K562 (cell line): Measurements from ENCODE around the gene UBASH3A. TPM values are rescaled to one million over a fixed set of nuclear protein-coding genes. Genes with fewer than 3 reads are reported as not detected.
A peak's percentile ranks its signal among the peaks of the same experiment; 100 is the strongest.

Source experiments
- ATAC-seq: fragments of 200-7000 bp; cut with Tn5 transposase; 3 replicates; pipeline ENCODE4 v1.9.1; 2020; ENCODE audit warnings: moderate library complexity
- BruUV-seq: library from RNA; stranded (reverse); fragments of 400-500 nt; replicated peaks from 2 replicates; lab custom pipeline; 2021; lab: Mats Ljungman, UMichigan
- CTCF ChIA-PET: fragments of 300-600 bp; formaldehyde crosslinking; extraction: SDS; loops from one replicate; lab custom pipeline; 2021; ENCODE audit warnings: low intra/inter-chr PET ratio; lab: Yijun Ruan, JAX
- POLR2A ChIA-PET: fragments of 300-600, 350-650 bp; sonication (Branson Sonifier 250); formaldehyde crosslinking; extraction: SDS; loops from one replicate; lab custom pipeline; 2021; ENCODE audit warnings: antibody characterized with exemption, inconsistent platforms; lab: Yijun Ruan, JAX
- DNase-seq, 4 experiments: peaks; one replicate each; pipeline versions ENCODE4 v3.0.0 to v3.0.0-alpha.2; 2011 to 2018; ENCODE audit warnings: low spot score in 3 of 4, mixed read lengths in 3 of 4; ENCODE audit errors: extremely low read depth in 1 of 4
- FAIRE-seq: peaks from 2 replicates; lab custom pipeline; 2011; peaks lifted over from hg19 to GRCh38; lab: Jason Lieb, UNC
- H2AFZ ChIP-seq: 2 replicates; pipeline ENCODE4 v1.6.0; 2011; ENCODE audit warnings: low read depth, low read length, control low read depth, inconsistent platforms
- H3K27ac ChIP-seq: fragments of 200-600 bp; 3 replicates; pipeline ENCODE4 v1.8.0; 2011; ENCODE audit warnings: low read depth, mild to moderate bottlenecking, control low read depth, inconsistent platforms, low read length, moderate library complexity, mixed read lengths; ENCODE audit errors: extremely low read depth
- H3K27me3 ChIP-seq, 2 experiments: fragments of 300-600 bp in 1 of 2; 2 replicates in 1 of 2; 3 replicates in 1 of 2; pipeline versions ENCODE4 v1.6.0 to v1.8.0; 2011; ENCODE audit warnings: inconsistent platforms in 2 of 2, low read length in 2 of 2, mild to moderate bottlenecking in 1 of 2, mixed read lengths in 1 of 2, moderate library complexity in 1 of 2; ENCODE audit not compliant: control insufficient read depth in 2 of 2, insufficient read depth in 2 of 2
- H3K36me3 ChIP-seq: fragments of 300-600 bp; 3 replicates; pipeline ENCODE4 v1.8.0; 2011; ENCODE audit warnings: mild to moderate bottlenecking, low read length, inconsistent platforms; ENCODE audit not compliant: control insufficient read depth, insufficient read depth
- H3K4me1 ChIP-seq, 2 experiments: fragments of 200-600 bp in 1 of 2; replicated peaks in 1 of 2; 2 replicates in 1 of 2; 3 replicates in 1 of 2; pipeline versions ENCODE4 v1.5.1 to v1.8.0; 2011; ENCODE audit warnings: inconsistent platforms in 2 of 2, low read length in 2 of 2, mild to moderate bottlenecking in 1 of 2, mixed read lengths in 1 of 2, moderate library complexity in 1 of 2; ENCODE audit not compliant: control insufficient read depth in 2 of 2, insufficient read depth in 2 of 2
- H3K4me2 ChIP-seq: 2 replicates; pipeline ENCODE4 v1.6.1; 2011; ENCODE audit warnings: low read length, control low read depth, inconsistent platforms, mixed read lengths; ENCODE audit not compliant: insufficient read depth
- H3K4me3 ChIP-seq: fragments of 200-600 bp; sonication (generic), shearing (Covaris generic); 2 replicates; pipeline ENCODE4 v1.5.1; 2016; ENCODE audit warnings: control low read depth, inconsistent platforms
- H3K79me2 ChIP-seq: fragments of 200-600 bp; 3 replicates; pipeline ENCODE4 v1.8.0; 2011; ENCODE audit warnings: low read length, inconsistent platforms; ENCODE audit not compliant: control insufficient read depth, insufficient read depth
- H3K9ac ChIP-seq, 2 experiments: 2 replicates each; pipeline versions ENCODE4 v1.6.0 to v1.6.1; 2011; ENCODE audit warnings: low read depth in 2 of 2, low read length in 2 of 2, control low read depth in 1 of 2, inconsistent platforms in 1 of 2, mild to moderate bottlenecking in 1 of 2, mixed read lengths in 1 of 2; ENCODE audit not compliant: insufficient read depth in 1 of 2
- H3K9me1 ChIP-seq: one replicate; pipeline ENCODE4 v1.6.0; 2011; ENCODE audit warnings: inconsistent platforms, mild to moderate bottlenecking, low read length, moderate library complexity; ENCODE audit not compliant: control insufficient read depth, insufficient read depth
- H3K9me3 ChIP-seq: replicated peaks from 2 replicates; pipeline ENCODE4 v1.5.1; 2011; ENCODE audit warnings: low read depth, low read length, inconsistent platforms; ENCODE audit not compliant: control insufficient read depth, insufficient read depth
- H4K20me1 ChIP-seq: replicated peaks from 2 replicates; pipeline ENCODE4 v1.6.1; 2011; ENCODE audit warnings: low read length, inconsistent platforms, mixed read lengths; ENCODE audit not compliant: control insufficient read depth, insufficient read depth
- CBX5 ChIP-seq: IDR thresholded peaks from 2 replicates; pipeline ENCODE4 v1.6.1; 2014; ENCODE audit warnings: low read depth, borderline replicate concordance
- L3MBTL2 ChIP-seq: fragments of 450-650 bp; IDR thresholded peaks from 2 replicates; pipeline ENCODE4 v1.6.1; 2016; ENCODE audit warnings: mild to moderate bottlenecking, moderate library complexity
- MIER1 ChIP-seq: fragments of 450-650 bp; IDR thresholded peaks from 2 replicates; pipeline ENCODE4 v1.6.1; 2016; ENCODE audit warnings: antibody characterized with exemption, mild to moderate bottlenecking, low read depth
- SAFB ChIP-seq: fragments of 200-400 bp; formaldehyde crosslinking; IDR thresholded peaks from 2 replicates; pipeline ENCODE4 v1.6.1; 2017; ENCODE audit warnings: low read depth, low read length, borderline replicate concordance
- WGBS: fragments of 100-300 bp; shearing (Covaris generic); methylation state at CpG from one replicate; pipeline ENCODE4 v1.1.6; 2016; ENCODE audit warnings: low coverage, mixed read lengths; ENCODE audit not compliant: insufficient coverage; ENCODE audit errors: missing lambda C conversion rate; 5-methylcytosine and 5-hydroxymethylcytosine counted together
- in situ Hi-C: fragments of 300-500 bp; cut with MboI; formaldehyde crosslinking; loops from 4 replicates; pipeline ENCODE4 v1.15.0; 2018; ENCODE audit warnings: inconsistent platforms, mixed read lengths
- intact Hi-C: fragments of 100-400 bp; cut with micrococcal nuclease; formaldehyde crosslinking; loops from 2 replicates; pipeline ENCODE4 v1.14.2; 2022
- polyA plus RNA-seq, 8 experiments: library from polyadenylated mRNA; depleted of rRNA in 4 of 8; stranded (reverse) in 5 of 8; unstranded in 3 of 8; fragments of >200 nt; fragmentation: Nextera tagmentation in 2 of 8; fragmentation: Illumina TruSeq in 1 of 8; extraction: Ambion mirVana in 2 of 8; extraction: Trizol in 1 of 8; gene quantifications; 2 replicates each; pipeline versions ENCODE4 v1.2.1 to v1.2.3, GENCODE V29; 2011 to 2014; ENCODE audit warnings: inconsistent platforms in 1 of 8, missing spikeins in 1 of 8
- total RNA-seq, 7 experiments: library from RNA; depleted of rRNA in 6 of 7; stranded (reverse); fragments of >200 nt in 6 of 7; fragmentation: Illumina TruSeq in 2 of 7; extraction: Trizol in 2 of 7; gene quantifications; 2 replicates each; pipeline versions ENCODE4 v1.2.1 to v1.2.3, GENCODE V29; 2011 to 2021; ENCODE audit warnings: low replicate concordance in 1 of 7
- TF ChIP-seq, protein P1 (sequence below), 2 experiments: fragments of 450-650 bp; IDR thresholded peaks; 2 replicates each; pipeline ENCODE4 v1.6.1; 2018; ENCODE audit warnings: mild to moderate bottlenecking in 2 of 2, low read depth in 1 of 2; ENCODE audit not compliant: partially characterized antibody in 2 of 2
- TF ChIP-seq, protein P2 (sequence below), 2 experiments: fragments of 450-650 bp in 1 of 2; sonication (generic) in 1 of 2; formaldehyde crosslinking in 1 of 2; IDR thresholded peaks in 1 of 2; conservative IDR thresholded peaks in 1 of 2; 2 replicates each; pipeline versions ENCODE4 v1.6.1 to v1.8.1; 2016 to 2023; ENCODE audit warnings: mild to moderate bottlenecking in 2 of 2, moderate library complexity in 2 of 2, inconsistent platforms in 1 of 2, missing genetic modification reagents in 1 of 2

The UBASH3A gene
- total and polyA plus RNA-seq, 9 of the 15 experiments (the other 6 are each of a cell fraction or from before 2014, with no cell fraction given), result 0.23 to 1.8 (median 1.1) TPM

- TF ChIP-seq, protein P1, sequence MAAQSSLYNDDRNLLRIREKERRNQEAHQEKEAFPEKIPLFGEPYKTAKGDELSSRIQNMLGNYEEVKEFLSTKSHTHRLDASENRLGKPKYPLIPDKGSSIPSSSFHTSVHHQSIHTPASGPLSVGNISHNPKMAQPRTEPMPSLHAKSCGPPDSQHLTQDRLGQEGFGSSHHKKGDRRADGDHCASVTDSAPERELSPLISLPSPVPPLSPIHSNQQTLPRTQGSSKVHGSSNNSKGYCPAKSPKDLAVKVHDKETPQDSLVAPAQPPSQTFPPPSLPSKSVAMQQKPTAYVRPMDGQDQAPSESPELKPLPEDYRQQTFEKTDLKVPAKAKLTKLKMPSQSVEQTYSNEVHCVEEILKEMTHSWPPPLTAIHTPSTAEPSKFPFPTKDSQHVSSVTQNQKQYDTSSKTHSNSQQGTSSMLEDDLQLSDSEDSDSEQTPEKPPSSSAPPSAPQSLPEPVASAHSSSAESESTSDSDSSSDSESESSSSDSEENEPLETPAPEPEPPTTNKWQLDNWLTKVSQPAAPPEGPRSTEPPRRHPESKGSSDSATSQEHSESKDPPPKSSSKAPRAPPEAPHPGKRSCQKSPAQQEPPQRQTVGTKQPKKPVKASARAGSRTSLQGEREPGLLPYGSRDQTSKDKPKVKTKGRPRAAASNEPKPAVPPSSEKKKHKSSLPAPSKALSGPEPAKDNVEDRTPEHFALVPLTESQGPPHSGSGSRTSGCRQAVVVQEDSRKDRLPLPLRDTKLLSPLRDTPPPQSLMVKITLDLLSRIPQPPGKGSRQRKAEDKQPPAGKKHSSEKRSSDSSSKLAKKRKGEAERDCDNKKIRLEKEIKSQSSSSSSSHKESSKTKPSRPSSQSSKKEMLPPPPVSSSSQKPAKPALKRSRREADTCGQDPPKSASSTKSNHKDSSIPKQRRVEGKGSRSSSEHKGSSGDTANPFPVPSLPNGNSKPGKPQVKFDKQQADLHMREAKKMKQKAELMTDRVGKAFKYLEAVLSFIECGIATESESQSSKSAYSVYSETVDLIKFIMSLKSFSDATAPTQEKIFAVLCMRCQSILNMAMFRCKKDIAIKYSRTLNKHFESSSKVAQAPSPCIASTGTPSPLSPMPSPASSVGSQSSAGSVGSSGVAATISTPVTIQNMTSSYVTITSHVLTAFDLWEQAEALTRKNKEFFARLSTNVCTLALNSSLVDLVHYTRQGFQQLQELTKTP (IDR thresholded peaks at IDR 0.05; ENCODE audit: low read depth in 1 of 2, partially characterized antibody in 2 of 2), result peak in 1 of 2 experiments; percentile 33
- TF ChIP-seq MIER1, result peak; percentile 83
- TF ChIP-seq L3MBTL2, result no peak
- TF ChIP-seq CBX5, result no peak
These were observed 26.2 kb downstream of the UBASH3A start (continued) for GRCh38 chr21:42429856-42430255.

DNA sequence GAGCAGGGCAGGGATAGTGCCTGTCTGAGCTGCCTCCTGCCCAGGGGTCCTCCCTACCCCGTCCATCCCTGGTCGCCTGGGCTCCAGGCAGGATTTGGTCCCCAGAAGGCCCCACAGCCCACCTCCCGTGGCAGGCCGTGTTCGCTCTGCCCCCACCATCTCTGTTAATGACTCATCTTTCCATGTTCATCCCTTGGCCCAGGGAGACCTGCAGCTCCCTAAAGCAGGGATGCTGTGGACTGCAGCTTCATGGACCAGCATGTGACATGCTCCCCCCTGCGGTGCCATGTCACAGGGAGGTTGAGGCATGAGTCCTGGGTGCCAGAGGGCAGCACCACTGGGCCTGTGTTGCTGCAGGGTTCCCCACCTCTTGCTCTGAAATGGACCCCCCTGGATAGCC lies 26.8 kb downstream of the UBASH3A start:
- no TSS peak for BruUV-seq
- Histone ChIP-seq H3K36me3 (no peaks in the 10 kb centered on the region), H3K9me1 (no peaks in the 10 kb centered on the region), H3K79me2 (no peaks in the 10 kb centered on the region)
- TF ChIP-seq SAFB, result no peak
- TF ChIP-seq, protein P2, sequence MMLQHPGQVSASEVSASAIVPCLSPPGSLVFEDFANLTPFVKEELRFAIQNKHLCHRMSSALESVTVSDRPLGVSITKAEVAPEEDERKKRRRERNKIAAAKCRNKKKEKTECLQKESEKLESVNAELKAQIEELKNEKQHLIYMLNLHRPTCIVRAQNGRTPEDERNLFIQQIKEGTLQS (IDR thresholded peaks at IDR 0.05), result peak; percentile 15; the same call in 1 of the 2 replicates
- TF ChIP-seq, protein P2 (CRISPR knock-in tag; conservative IDR thresholded peaks at IDR 0.05), result no peak
- TF ChIP-seq, all 486 proteins: peak for 1
- Histone ChIP-seq H3K27me3 (peaks cover 0 to 10% of the 10 kb centered on the region in 2 experiments; a peak in 2 of 5 replicates), H3K4me2 (no peak overlapping the region), H3K4me3 (no peak overlapping the region), H3K4me1 (peaks cover 13 to 23% of the 10 kb centered on the region in 2 experiments; a peak in 4 of 5 replicates), H2AFZ (no peak overlapping the region), H3K9ac (no peak overlapping the region; a peak in 1 of 4 replicates), H3K27ac (no peak overlapping the region), H3K9me3 (no peaks in the 10 kb centered on the region), H4K20me1 (no peaks in the 10 kb centered on the region; the same call in 1 of the 2 replicates)
- in situ Hi-C loops (no loop called here), intact Hi-C loops (no loop called here)
- CTCF ChIA-PET, result no interaction called here
- ATAC-seq (no peak), FAIRE-seq (no peak), DNase-seq (no peak)
- 17% methylated on average over 6 of the region's 6 CpGs for WGBS
- POLR2A ChIA-PET, result interaction anchor here (0.6 to 1.2 kb wide), 3 partner anchors 11 to 32 kb away, joined by 3 to 4 read pairs (median 3); no protein-coding TSS in a partner anchor
